Thoracic aorta (tissue), 2 donors: Measurements from ENCODE around the gene OSGIN1. TPM values are rescaled to one million over a fixed set of nuclear protein-coding genes. Genes with fewer than 3 reads are reported as not detected.

Experiments
- ATAC-seq: fragments of 150-250 bp; one replicate; pipeline ENCODE4 v1.8.0; 2017; ENCODE audit warnings: low read depth; ENCODE audit not compliant: insufficient number of reproducible peaks, low FRiP score
- DNase-seq: peaks from one replicate; pipeline ENCODE4 v3.0.0-alpha.2; 2020; ENCODE audit warnings: low spot score
- H3K27ac ChIP-seq, 2 donors: fragments of 200-600 bp; sonication (generic); 1 replicate in 1 of 2; 2 replicates in 1 of 2; pipeline ENCODE4 v1.5.1; 2016; ENCODE audit warnings: mild to moderate bottlenecking in 2 of 2, moderate library complexity in 2 of 2
- H3K27me3 ChIP-seq: fragments of 200-600 bp; sonication (generic); replicated peaks from 2 replicates; pipeline ENCODE4 v1.6.0; 2016; ENCODE audit warnings: mild to moderate bottlenecking; ENCODE audit not compliant: insufficient read depth
- H3K36me3 ChIP-seq: fragments of 200-600 bp; sonication (generic); one replicate; pipeline ENCODE4 v1.5.1; 2016
- H3K4me1 ChIP-seq, 2 donors: fragments of 200-600 bp; sonication (generic); 1 replicate in 1 of 2; 2 replicates in 1 of 2; pipeline versions ENCODE4 v1.5.1 to v1.6.0; 2016; ENCODE audit warnings: low read depth in 2 of 2, mild to moderate bottlenecking in 1 of 2; ENCODE audit not compliant: control insufficient read depth in 1 of 2
- H3K4me3 ChIP-seq: fragments of 200-600 bp; sonication (generic); 2 replicates; pipeline ENCODE4 v1.5.1; 2016; ENCODE audit warnings: mild to moderate bottlenecking
- H3K9me3 ChIP-seq: fragments of 200-600 bp; sonication (generic); 2 replicates; pipeline ENCODE4 v1.5.1; 2016
- total RNA-seq, 2 donors: library from RNA; depleted of rRNA; stranded (reverse); fragments of >200 nt; gene quantifications; one replicate each; pipeline versions ENCODE4 v1.1.0 to v1.2.3, GENCODE V29; 2016
- TF ChIP-seq, protein P1 (sequence below): fragments of 200-600 bp; sonication (generic); IDR thresholded peaks from one replicate; pipeline ENCODE4 v1.5.1; 2019; ENCODE audit warnings: antibody characterized with exemption

Gene OSGIN1
- total RNA-seq, 2 donors from 2014 or later = 3.7 to 16.2 TPM

DNA sequence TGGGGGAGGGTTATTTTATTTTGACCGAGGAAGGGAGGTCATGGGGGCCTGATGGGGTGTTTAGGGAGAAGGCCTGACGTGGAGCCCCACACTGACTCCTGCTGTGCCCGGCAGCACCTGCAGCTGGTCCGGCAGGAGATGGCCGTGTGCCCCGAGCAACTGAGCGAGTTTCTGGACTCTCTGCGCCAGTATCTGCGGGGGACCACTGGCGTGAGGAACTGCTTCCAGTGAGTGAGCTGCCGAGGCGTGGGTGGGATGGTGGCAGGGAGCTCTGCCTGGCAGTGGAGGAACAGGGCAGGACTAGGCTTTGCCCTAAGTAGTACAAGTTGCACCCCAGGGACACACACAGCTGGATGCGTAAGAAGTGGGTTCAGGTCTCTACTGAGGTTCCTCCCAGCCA, 45.1 kb downstream of the OSGIN1 start:
- Histone ChIP-seq H3K36me3 (no peaks in the 10 kb centered on the region), H3K9me3 (no peaks in the 10 kb centered on the region), H3K27ac (no peak overlapping the region), H3K4me1 (no peaks in the 10 kb centered on the region), H3K27me3 (no peaks in the 10 kb centered on the region), H3K4me3 (no peak overlapping the region)
- DNase-seq (no peak), ATAC-seq (no peak)
- TF ChIP-seq, protein P1, sequence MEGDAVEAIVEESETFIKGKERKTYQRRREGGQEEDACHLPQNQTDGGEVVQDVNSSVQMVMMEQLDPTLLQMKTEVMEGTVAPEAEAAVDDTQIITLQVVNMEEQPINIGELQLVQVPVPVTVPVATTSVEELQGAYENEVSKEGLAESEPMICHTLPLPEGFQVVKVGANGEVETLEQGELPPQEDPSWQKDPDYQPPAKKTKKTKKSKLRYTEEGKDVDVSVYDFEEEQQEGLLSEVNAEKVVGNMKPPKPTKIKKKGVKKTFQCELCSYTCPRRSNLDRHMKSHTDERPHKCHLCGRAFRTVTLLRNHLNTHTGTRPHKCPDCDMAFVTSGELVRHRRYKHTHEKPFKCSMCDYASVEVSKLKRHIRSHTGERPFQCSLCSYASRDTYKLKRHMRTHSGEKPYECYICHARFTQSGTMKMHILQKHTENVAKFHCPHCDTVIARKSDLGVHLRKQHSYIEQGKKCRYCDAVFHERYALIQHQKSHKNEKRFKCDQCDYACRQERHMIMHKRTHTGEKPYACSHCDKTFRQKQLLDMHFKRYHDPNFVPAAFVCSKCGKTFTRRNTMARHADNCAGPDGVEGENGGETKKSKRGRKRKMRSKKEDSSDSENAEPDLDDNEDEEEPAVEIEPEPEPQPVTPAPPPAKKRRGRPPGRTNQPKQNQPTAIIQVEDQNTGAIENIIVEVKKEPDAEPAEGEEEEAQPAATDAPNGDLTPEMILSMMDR = no peak

DNA sequence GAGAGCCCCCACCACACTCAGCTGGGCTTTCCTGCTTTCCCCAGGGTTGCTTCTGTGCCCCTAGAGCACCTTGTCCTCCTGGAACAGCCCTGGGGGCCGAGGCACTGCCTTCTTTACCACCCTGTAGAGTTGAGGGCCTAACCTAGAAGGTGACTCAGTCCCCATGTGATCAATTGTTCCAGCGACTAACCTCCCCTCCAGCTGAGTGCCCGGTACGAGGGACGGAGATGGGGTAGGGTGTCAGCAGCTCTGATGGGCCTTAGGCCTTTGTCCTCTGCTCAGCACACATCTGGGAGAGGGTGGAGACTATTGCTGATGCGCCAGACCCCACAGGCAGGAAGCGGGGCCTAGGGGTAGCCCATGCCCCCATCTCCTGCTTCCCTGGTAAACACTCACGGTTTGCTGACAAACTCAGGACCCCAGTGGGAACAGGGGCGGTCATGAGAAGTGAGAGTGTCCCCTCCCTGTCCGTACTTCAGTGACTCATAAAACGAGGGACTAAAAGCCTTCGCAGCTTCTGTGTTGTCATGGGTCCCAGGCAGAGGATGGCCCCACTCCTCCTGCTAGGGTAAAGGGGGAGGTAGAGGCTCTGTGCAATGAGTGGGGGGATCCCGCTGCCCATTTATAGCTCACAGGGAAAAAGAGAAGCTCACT, 48.1 kb downstream of the OSGIN1 start:
- TF ChIP-seq, protein P1 = no peak
- Histone ChIP-seq H3K4me3 (no peak overlapping the region), H3K4me1 (no peaks in the 10 kb centered on the region), H3K27me3 (no peaks in the 10 kb centered on the region), H3K9me3 (no peaks in the 10 kb centered on the region), H3K36me3 (no peaks in the 10 kb centered on the region), H3K27ac (no peak overlapping the region)
- ATAC-seq = no peak
- no peak for DNase-seq

DNA sequence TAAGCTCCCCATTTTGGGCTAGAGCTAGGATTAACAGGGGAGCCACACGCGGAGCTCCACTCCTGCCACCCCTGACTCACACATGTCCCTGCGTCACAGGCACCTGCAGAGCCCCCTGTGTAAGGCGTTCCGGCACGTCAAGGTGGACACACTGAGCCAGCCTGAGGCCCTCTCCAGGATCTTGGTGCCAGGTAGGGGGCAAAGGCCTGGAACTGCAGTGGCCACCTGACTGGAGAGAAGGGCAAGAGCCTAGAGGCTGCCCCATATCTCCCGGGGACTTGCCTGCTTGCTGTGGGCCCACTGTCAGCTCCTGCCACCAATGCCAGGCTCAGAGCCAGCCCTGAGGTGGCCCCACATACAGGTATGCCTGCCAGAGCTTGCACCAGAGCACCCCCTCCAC, 48.7 kb downstream of the OSGIN1 start:
- no peaks in the 10 kb centered on the region for H3K36me3 ChIP-seq
- no peak overlapping the region for H3K4me3 ChIP-seq
- H3K27me3 ChIP-seq = no peaks in the 10 kb centered on the region
- TF ChIP-seq, protein P1 = no peak
- no peak for ATAC-seq
- no peaks in the 10 kb centered on the region for H3K4me1 ChIP-seq
- no peak for DNase-seq
- H3K9me3 ChIP-seq = no peaks in the 10 kb centered on the region
- H3K27ac ChIP-seq = no peak overlapping the region

DNA sequence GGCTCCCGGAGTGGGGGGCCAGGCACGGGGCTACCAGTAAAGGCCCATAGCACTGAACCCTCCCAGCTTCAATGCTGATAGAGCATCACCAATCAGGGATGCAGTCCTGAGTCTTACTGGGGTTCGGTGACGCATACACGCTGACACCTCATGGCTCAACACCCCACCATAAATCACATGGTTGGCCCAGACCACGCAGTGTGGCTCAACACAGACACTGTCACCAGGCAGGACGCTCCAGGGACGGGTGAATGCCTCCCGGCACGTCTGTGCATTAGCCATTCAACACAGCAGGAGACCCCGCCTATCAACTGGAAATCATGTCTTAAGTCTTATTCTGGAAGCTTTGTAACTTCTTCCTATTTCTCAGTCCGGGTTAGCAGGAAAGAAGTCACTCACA, 50.0 kb downstream of the OSGIN1 start:
- ATAC-seq = no peak
- TF ChIP-seq, protein P1 = no peak
- Histone ChIP-seq H3K9me3 (no peaks in the 10 kb centered on the region), H3K27ac (no peak overlapping the region), H3K36me3 (no peaks in the 10 kb centered on the region), H3K4me3 (no peak overlapping the region), H3K4me1 (no peaks in the 10 kb centered on the region), H3K27me3 (no peaks in the 10 kb centered on the region)
- DNase-seq = no peak

DNA sequence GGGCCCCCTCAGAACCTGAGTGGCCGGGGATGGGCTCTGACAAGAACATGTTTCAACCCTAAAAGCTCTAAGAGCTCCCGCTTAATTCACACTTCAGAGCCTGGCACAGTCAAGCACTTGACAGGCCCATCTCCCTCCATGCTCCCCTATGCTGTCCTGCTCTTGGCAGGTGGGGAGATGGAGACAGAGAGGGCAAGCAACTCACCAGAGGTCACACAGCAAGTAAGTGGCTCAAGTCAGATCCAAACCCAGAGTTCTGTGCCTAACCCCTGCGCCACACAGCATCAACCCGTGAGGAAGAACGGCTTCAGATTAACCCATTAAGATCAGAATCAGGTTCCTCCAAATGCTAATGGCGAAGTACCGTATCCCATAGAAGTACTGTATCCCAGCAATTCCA, 51.4 kb downstream of the OSGIN1 start:
- TF ChIP-seq, protein P1 = no peak
- DNase-seq (no peak), ATAC-seq (no peak)
- H3K4me1 ChIP-seq = no peaks in the 10 kb centered on the region
- no peak overlapping the region for H3K4me3 ChIP-seq
- H3K27me3 ChIP-seq = no peaks in the 10 kb centered on the region
- H3K9me3 ChIP-seq = no peaks in the 10 kb centered on the region
- H3K36me3 ChIP-seq = no peaks in the 10 kb centered on the region
- no peak overlapping the region for H3K27ac ChIP-seq
